HG03575 (cell line): ENCODE results near the gene SV2B.

Experiments
- ATAC-seq: cut with Tn5 transposase; IDR thresholded peaks from one replicate; pipeline ENCODE4 v1.9.1; 2021; ENCODE audit not compliant: unreplicated experiment, insufficient number of reproducible peaks, low FRiP score; ENCODE audit errors: extremely low read depth

The SV2B gene

GRCh38 chr15:91219206-91219605 is 119.1 kb downstream of the SV2B start:
- ATAC-seq = no peak

GRCh38 chr15:91222052-91222451 is 122.0 kb downstream of the SV2B start:
- no peak for ATAC-seq

- ATAC-seq = no peak
These were observed 123.8 kb downstream of the SV2B start for GRCh38 chr15:91223863-91224262.

- ATAC-seq = no peak
These were observed 124.8 kb downstream of the SV2B start for GRCh38 chr15:91224755-91225380.

- no peak for ATAC-seq
These were observed 125.7 kb downstream of the SV2B start for GRCh38 chr15:91225741-91226140.

- no peak for ATAC-seq
These were observed 127.1 kb downstream of the SV2B start for GRCh38 chr15:91227117-91227516.

- no peak for ATAC-seq
These were observed 127.7 kb downstream of the SV2B start for GRCh38 chr15:91227766-91228165.

GRCh38 chr15:91228383-91228782 is 128.3 kb downstream of the SV2B start:
- no peak for ATAC-seq

- no peak for ATAC-seq
These were observed 128.8 kb downstream of the SV2B start for GRCh38 chr15:91228890-91229289.

- ATAC-seq = no peak
These were observed 131.6 kb downstream of the SV2B start for GRCh38 chr15:91231703-91232102.

- ATAC-seq = no peak
These were observed 134.7 kb downstream of the SV2B start for GRCh38 chr15:91234759-91235158.

- no peak for ATAC-seq
These were observed 135.3 kb downstream of the SV2B start for GRCh38 chr15:91235376-91235775.

GRCh38 chr15:91237445-91237844 is 137.4 kb downstream of the SV2B start:
- ATAC-seq = no peak

- no peak for ATAC-seq
These were observed 138.8 kb downstream of the SV2B start for GRCh38 chr15:91238644-91239425.

- ATAC-seq = no peak
These were observed 143.8 kb downstream of the SV2B start for GRCh38 chr15:91243826-91244225.

- no peak for ATAC-seq
These were observed 144.9 kb downstream of the SV2B start for GRCh38 chr15:91244919-91245318.

GRCh38 chr15:91246998-91247397 is 146.9 kb downstream of the SV2B start:
- no peak for ATAC-seq

GRCh38 chr15:91249591-91249990 is 149.5 kb downstream of the SV2B start:
- ATAC-seq = no peak

GRCh38 chr15:91252322-91252721 is 152.3 kb downstream of the SV2B start:
- no peak for ATAC-seq

- ATAC-seq = no peak
These were observed 152.7 kb downstream of the SV2B start for GRCh38 chr15:91252756-91253155.

GRCh38 chr15:91253605-91254004 is 153.5 kb downstream of the SV2B start:
- ATAC-seq = no peak
